ENCODE measurements around the gene AP1S2. TPM values are rescaled to one million over a fixed set of nuclear protein-coding genes. Genes with fewer than 3 reads are reported as not detected.

The AP1S2 gene
- total RNA-seq (2013; cell fraction: nucleolus; rRNA removed): 56.0 and 56.5 TPM in 2 replicates
- total RNA-seq (2014; rRNA removed): 48.0 and 60.5 TPM in 2 replicates
- total RNA-seq (2014; rRNA removed; fragmentation: Illumina TruSeq; extraction: Trizol): 58.6 TPM in 2 replicates
- total RNA-seq (2021): 41.7 and 43.8 TPM in 2 replicates
- 22.0 TPM for polyA plus RNA-seq (2011; ENCODE audit: low read depth)
- 105 and 171 TPM in 2 replicates for polyA plus RNA-seq (2011; rRNA removed)
- 26.1 and 29.2 TPM in 2 replicates for polyA plus RNA-seq (2011; cell fraction: cytosol; rRNA removed)
- polyA plus RNA-seq (2011; cell fraction: nucleus; rRNA removed): 32.0 and 35.7 TPM in 2 replicates
- polyA plus RNA-seq (2012): 35.8 and 37.3 TPM in 2 replicates
- polyA plus RNA-seq (2014; fragmentation: Illumina TruSeq; extraction: Trizol): 58.0 and 75.1 TPM in 2 replicates
- polyA plus RNA-seq (2014; fragmentation: Nextera tagmentation; extraction: Ambion mirVana): 10 to 100 TPM; 25.6 to 36.6 TPM
- 51.2 and 55.8 TPM in 2 replicates for polyA plus RNA-seq (2014; rRNA removed)
- 10 to 100 TPM; 44.4 to 53.4 TPM for polyA plus RNA-seq (2016; fragmentation: Nextera tagmentation; extraction: Ambion mirVana)
- polyA minus RNA-seq (2011; rRNA and poly(A)+ RNA removed): 34.6 and 61.8 TPM in 2 replicates
- 22.2 and 23.8 TPM in 2 replicates for polyA minus RNA-seq (2011; cell fraction: cytosol; rRNA and poly(A)+ RNA removed)
- polyA minus RNA-seq (2011; cell fraction: nucleus; rRNA and poly(A)+ RNA removed): 11.6 and 21.0 TPM in 2 replicates
- percentile 92 among the genes with signal in this experiment for Bru-seq, nascent RNA
- percentile 92 among the genes with signal in this experiment for BruChase-seq, experiment 1, labeled RNA remaining after a 6-hour chase
- BruChase-seq, experiment 2, labeled RNA remaining after a 2-hour chase: percentile 93 among the genes with signal in this experiment
- long read RNA-seq, experiment 1, transcript AP1S2-201 (5 exons, 2,237 nt): major isoform, 52 of 63 reads
- long read RNA-seq, experiment 1, partial matches to known transcripts: 1 of 63 reads
- long read RNA-seq, experiment 1, other reads (novel, unspliced or antisense): 10 of 63 reads
- long read RNA-seq, experiment 2, transcript AP1S2-201 (5 exons, 2,237 nt): major isoform, 234 of 318 reads
- long read RNA-seq, experiment 2, partial matches to known transcripts: 38 of 318 reads
- long read RNA-seq, experiment 2, other reads (novel, unspliced or antisense): 46 of 318 reads

DNA sequence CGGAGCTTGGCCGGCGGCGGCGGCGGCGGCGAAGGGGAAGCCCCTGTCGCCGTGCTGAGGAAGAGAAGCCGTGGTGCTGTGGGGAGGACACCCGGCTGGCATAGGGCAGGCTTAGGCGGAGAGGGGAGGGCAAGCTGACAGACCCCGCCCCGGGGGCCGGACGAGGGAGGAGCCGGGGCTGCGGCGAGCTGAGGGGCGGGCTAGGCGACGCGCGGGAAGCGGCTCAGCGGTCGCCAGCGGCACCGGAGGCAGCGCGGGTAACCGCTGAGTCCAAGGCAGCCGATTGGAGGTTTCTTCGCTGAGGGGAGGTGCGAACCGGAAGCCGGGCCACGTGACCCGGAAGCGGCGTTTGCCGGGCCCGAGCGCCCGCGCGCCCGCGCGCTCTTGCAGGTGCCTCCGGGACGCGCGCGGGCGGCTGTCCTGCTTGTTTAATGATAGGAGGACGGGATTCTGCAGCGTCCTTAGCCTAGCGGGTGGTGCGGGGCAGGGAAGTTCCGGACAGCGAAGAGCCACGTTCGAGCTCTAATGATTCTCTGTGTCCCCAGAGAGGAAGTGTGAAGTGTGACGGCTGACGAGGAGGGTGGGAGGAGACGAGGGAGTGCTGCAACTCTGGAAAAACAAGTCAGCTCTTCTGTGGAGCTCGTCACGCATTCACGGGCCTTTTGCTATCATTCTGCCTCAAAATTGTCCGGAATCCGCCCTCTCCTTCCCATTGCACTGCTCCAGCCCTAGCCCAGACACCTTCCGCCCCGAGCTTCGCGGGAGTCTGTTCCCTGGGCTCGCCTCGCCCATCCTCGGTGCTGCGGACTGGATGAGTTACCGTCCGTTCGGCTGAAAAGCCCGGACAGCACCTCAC, at the start of gene AP1S2:
TSS of gene AP1S2 (minus strand) at position 102 of the 856 bp plus-strand sequence. CDS start 2,289 bp downstream, outside the sequence.
- CTCF ChIA-PET: interaction anchor here (1.0 to 1.8 kb wide), 5 partner anchors 50 to 283 kb away, joined by 3 to 8 read pairs (median 6); partner anchors contain the start of genes CA5B and ZRSR2
- TSS peak; percentile 88 for BruUV-seq (replicated peaks)
- Histone ChIP-seq H3K27me3 (replicated peaks in 1 of 2; ENCODE audit: control insufficient read depth in 2 of 2, insufficient read depth in 2 of 2, low read length in 1 of 2) (no peaks in the 10 kb centered on the region), H3K27ac (ENCODE audit: control insufficient read depth, insufficient read depth) (peak within 1 kb of the TSS; percentile 90), H3K9me3 (replicated peaks; ENCODE audit: control insufficient read depth, insufficient read depth, low read length) (no peaks in the 10 kb centered on the region), H3K4me1 (ENCODE audit: control insufficient read depth, insufficient read depth, low read length) (0 out of 2 replicates have a peak, but pooled peaks cover 3% of the 10 kb centered on the region), H2AFZ (ENCODE audit: control insufficient read depth, low read depth, low read length) (peak within 1 kb of the TSS; percentile 94), H3K4me2 (ENCODE audit: control insufficient read depth, insufficient read depth) (peak within 1 kb of the TSS; percentile 89), H3K79me2 (ENCODE audit: control insufficient read depth, insufficient read depth, low read length) (peaks cover 26% of the 10 kb centered on the region), H3K9ac (ENCODE audit: control insufficient read depth, insufficient read depth, low read length) (peak within 1 kb of the TSS; percentile 86), H4K20me1 (ENCODE audit: control insufficient read depth, insufficient read depth) (no peaks in the 10 kb centered on the region), H3K36me3 (ENCODE audit: control insufficient read depth in 2 of 2, insufficient read depth in 2 of 2, low read length in 1 of 2) (no peaks in the 10 kb centered on the region), H3K4me3 (peak within 1 kb of the TSS; percentile 90)
- in situ Hi-C loops (cut with MboI): no loop called here
- SMC1A ChIA-PET (ENCODE audit: uncharacterized antibody, unreplicated experiment): interaction anchor here (1.0 to 3.0 kb wide), 10 partner anchors 8 to 283 kb away, joined by 3 to 16 read pairs (median 5); no protein-coding TSS in a partner anchor
- RAD21 ChIA-PET (ENCODE audit: unreplicated experiment): interaction anchor here (0.6 to 3.1 kb wide), 12 partner anchors 11 to 266 kb away, joined by 3 to 20 read pairs (median 4); no protein-coding TSS in a partner anchor
- under 1% methylated on average over 73 of the region's 85 CpGs for WGBS (ENCODE audit: insufficient coverage, insufficient replicate concordance, low lambda C conversion rate, missing lambda C conversion rate)
- DNase-seq (ENCODE audit: low read depth, low spot score): peak; percentile 90
- FAIRE-seq: peak; percentile 80
- POLR2A ChIA-PET: interaction anchor here (0.5 to 2.9 kb wide), 8 partner anchors 11 to 615 kb away, joined by 3 to 18 read pairs (median 4); partner anchors contain the start of gene ZRSR2
- intact Hi-C loops (cut with micrococcal nuclease; ENCODE audit: unreplicated experiment): loop anchor here (1.0 to 10.0 kb wide), 7 partner anchors 28 to 592 kb away; partner anchors contain the start of gene ZRSR2
- ATAC-seq: peak; percentile 94
- TF ChIP-seq FOXK2 (IDR thresholded peaks at IDR 0.05) (no peak), CHD1 (IDR thresholded peaks at IDR 0.05; ENCODE audit: low read depth, low read length) (no peak), IKZF1 (conservative IDR thresholded peaks at IDR 0.05) (peak; percentile 76), HDAC6 (IDR thresholded peaks at IDR 0.05; ENCODE audit: unreplicated experiment) (no peak), HDAC2 (IDR thresholded peaks at IDR 0.05) (no peak), CREM (IDR thresholded peaks at IDR 0.05; ENCODE audit: low read depth) (peak; percentile 19; the same call in 1 of the 2 replicates), SMARCA5 (IDR thresholded peaks at IDR 0.05) (no peak)
- TF ChIP-seq, protein P1, sequence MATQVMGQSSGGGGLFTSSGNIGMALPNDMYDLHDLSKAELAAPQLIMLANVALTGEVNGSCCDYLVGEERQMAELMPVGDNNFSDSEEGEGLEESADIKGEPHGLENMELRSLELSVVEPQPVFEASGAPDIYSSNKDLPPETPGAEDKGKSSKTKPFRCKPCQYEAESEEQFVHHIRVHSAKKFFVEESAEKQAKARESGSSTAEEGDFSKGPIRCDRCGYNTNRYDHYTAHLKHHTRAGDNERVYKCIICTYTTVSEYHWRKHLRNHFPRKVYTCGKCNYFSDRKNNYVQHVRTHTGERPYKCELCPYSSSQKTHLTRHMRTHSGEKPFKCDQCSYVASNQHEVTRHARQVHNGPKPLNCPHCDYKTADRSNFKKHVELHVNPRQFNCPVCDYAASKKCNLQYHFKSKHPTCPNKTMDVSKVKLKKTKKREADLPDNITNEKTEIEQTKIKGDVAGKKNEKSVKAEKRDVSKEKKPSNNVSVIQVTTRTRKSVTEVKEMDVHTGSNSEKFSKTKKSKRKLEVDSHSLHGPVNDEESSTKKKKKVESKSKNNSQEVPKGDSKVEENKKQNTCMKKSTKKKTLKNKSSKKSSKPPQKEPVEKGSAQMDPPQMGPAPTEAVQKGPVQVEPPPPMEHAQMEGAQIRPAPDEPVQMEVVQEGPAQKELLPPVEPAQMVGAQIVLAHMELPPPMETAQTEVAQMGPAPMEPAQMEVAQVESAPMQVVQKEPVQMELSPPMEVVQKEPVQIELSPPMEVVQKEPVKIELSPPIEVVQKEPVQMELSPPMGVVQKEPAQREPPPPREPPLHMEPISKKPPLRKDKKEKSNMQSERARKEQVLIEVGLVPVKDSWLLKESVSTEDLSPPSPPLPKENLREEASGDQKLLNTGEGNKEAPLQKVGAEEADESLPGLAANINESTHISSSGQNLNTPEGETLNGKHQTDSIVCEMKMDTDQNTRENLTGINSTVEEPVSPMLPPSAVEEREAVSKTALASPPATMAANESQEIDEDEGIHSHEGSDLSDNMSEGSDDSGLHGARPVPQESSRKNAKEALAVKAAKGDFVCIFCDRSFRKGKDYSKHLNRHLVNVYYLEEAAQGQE (IDR thresholded peaks at IDR 0.05; ENCODE audit: low read depth, low read length): peak; percentile 38; the same call in 1 of the 2 replicates
- TF ChIP-seq, protein P2, sequence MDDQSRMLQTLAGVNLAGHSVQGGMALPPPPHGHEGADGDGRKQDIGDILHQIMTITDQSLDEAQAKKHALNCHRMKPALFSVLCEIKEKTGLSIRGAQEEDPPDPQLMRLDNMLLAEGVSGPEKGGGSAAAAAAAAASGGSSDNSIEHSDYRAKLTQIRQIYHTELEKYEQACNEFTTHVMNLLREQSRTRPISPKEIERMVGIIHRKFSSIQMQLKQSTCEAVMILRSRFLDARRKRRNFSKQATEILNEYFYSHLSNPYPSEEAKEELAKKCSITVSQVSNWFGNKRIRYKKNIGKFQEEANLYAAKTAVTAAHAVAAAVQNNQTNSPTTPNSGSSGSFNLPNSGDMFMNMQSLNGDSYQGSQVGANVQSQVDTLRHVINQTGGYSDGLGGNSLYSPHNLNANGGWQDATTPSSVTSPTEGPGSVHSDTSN (IDR thresholded peaks at IDR 0.05; ENCODE audit: insufficient replicate concordance, low read depth, low read length): no peak
- TF ChIP-seq, protein P3, sequence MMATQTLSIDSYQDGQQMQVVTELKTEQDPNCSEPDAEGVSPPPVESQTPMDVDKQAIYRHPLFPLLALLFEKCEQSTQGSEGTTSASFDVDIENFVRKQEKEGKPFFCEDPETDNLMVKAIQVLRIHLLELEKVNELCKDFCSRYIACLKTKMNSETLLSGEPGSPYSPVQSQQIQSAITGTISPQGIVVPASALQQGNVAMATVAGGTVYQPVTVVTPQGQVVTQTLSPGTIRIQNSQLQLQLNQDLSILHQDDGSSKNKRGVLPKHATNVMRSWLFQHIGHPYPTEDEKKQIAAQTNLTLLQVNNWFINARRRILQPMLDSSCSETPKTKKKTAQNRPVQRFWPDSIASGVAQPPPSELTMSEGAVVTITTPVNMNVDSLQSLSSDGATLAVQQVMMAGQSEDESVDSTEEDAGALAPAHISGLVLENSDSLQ (IDR thresholded peaks at IDR 0.05): peak; percentile 38; the same call in 1 of the 2 replicates

Data from GM12878 (cell line).